ENCODE results near the gene VGF. TPM values are rescaled to one million over a fixed set of nuclear protein-coding genes. Genes with fewer than 3 reads are reported as not detected.

Gene VGF
- polyA plus RNA-seq, 1 experiment: 0.16 TPM

DNA sequence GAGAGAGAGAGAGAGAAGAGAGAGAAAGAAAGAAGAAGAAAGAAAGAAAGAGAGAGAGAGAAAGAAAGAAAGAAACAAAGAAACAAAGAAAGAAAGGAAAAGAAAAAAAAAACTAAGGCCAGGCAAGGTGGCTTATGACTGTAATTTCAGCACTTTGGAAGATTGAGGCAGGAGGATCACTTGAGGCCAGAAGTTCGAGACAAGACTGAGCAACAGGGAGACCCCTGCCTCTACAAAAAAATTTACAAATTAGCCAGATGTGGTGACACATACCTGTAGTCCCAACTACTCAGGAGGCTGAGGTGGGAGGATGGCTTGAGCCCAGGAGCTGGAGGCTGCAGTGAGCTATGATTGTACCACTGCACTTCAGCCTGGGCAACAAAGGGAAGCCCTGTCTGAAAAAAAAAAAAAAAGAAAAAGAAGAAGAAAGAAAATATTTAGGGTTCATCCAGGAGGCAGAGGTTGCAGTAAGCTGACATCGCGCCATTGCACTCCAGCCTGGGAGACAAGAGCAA lies 35.7 kb downstream of the VGF start:
- TF ChIP-seq CTCF (IDR thresholded peaks at IDR 0.05; ENCODE audit: low read depth, low read length): no peak
- peak overlapping the region; percentile 31 for H3K4me3 ChIP-seq (ENCODE audit: low read depth, low read length)

GRCh38 chr7:101128040-101128834 lies 37.1 kb downstream of the VGF start:
- H3K4me3 ChIP-seq (ENCODE audit: low read depth, low read length): peak overlapping the region; percentile 91
- ChIA-PET CTCF (interaction anchor here (0.7 to 1.4 kb wide), 4 partner anchors 10 to 234 kb away, joined by 3 to 4 read pairs (median 3); no protein-coding TSS in a partner anchor), POLR2A (interaction anchor here (1.9 to 2.4 kb wide), 3 partner anchors 11 to 43 kb away, joined by 5 to 18 read pairs (median 7); partner anchors contain the start of genes TRIM56 and VGF)
- no peak for TF ChIP-seq CTCF (IDR thresholded peaks at IDR 0.05; ENCODE audit: low read depth, low read length)
- H3K27me3 ChIP-seq (ENCODE audit: control insufficient read depth, insufficient read depth, low read length): no peaks in the 10 kb centered on the region
- peak overlapping the region; percentile 57 for H3K27ac ChIP-seq (ENCODE audit: low read depth, low read length)
- H3K9me3 ChIP-seq (ENCODE audit: control insufficient read depth, insufficient read depth, low read length): peaks cover 8% of the 10 kb centered on the region
- no peak for DNase-seq (ENCODE audit: low read depth, low spot score)

More for the DNA sequence above, 35.7 kb downstream of the VGF start:
- ChIA-PET POLR2A (interaction anchor here (1.4 kb wide), 1 partner anchor 12 kb away, joined by 4 read pairs; no protein-coding TSS in a partner anchor), CTCF (interaction anchor here (0.6 to 1.4 kb wide), 2 partner anchors 14 to 15 kb away, joined by 3 to 6 read pairs; no protein-coding TSS in a partner anchor)
- H3K9me3 ChIP-seq (ENCODE audit: control insufficient read depth, insufficient read depth, low read length): peaks cover 8% of the 10 kb centered on the region
- H3K27ac ChIP-seq (ENCODE audit: low read depth, low read length): no peak overlapping the region
- no peaks in the 10 kb centered on the region for H3K27me3 ChIP-seq (ENCODE audit: control insufficient read depth, insufficient read depth, low read length)
- DNase-seq (ENCODE audit: low read depth, low spot score): no peak

- H3K27me3 ChIP-seq (ENCODE audit: control insufficient read depth, insufficient read depth, low read length): no peaks in the 10 kb centered on the region
- peak overlapping the region; percentile 68 for H3K27ac ChIP-seq (ENCODE audit: low read depth, low read length)
- H3K4me3 ChIP-seq (ENCODE audit: low read depth, low read length): peak overlapping the region; percentile 91
- POLR2A ChIA-PET: interaction anchor here (0.6 to 2.4 kb wide), 13 partner anchors 9 to 543 kb away, joined by 3 to 23 read pairs (median 4); partner anchors contain the start of genes TRIM56, VGF and ZNHIT1
- CTCF ChIA-PET: interaction anchor here (0.7 to 1.9 kb wide), 5 partner anchors 10 to 233 kb away, joined by 3 to 12 read pairs (median 4); no protein-coding TSS in a partner anchor
- no peak for TF ChIP-seq CTCF (IDR thresholded peaks at IDR 0.05; ENCODE audit: low read depth, low read length)
- no peak for DNase-seq (ENCODE audit: low read depth, low spot score)
- H3K9me3 ChIP-seq (ENCODE audit: control insufficient read depth, insufficient read depth, low read length): peaks cover 8% of the 10 kb centered on the region
Observed at GRCh38 chr7:101127460-101128039, 37.8 kb downstream of the VGF start.

DNA sequence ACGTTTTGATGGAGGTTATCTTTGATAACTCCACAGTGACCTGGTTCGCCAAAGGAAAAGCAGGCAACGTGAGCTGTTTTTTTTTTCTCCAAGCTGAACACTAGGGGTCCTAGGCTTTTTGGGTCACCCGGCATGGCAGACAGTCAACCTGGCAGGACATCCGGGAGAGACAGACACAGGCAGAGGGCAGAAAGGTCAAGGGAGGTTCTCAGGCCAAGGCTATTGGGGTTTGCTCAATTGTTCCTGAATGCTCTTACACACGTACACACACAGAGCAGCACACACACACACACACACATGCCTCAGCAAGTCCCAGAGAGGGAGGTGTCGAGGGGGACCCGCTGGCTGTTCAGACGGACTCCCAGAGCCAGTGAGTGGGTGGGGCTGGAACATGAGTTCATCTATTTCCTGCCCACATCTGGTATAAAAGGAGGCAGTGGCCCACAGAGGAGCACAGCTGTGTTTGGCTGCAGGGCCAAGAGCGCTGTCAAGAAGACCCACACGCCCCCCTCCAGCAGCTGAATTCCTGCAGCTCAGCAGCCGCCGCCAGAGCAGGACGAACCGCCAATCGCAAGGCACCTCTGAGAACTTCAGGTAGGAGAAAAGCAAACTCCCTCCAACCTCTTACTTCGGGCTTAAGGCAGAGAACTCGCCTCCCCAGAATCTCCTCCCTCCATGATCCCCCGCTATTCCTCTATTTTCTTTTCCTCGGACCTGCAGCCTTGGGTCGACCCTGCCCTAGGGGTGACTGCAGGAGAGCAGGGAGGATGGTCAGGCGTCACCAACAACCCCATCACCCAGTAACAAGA lies 38.5 kb downstream of the VGF start, which contains the start of gene SERPINE1:
Gene SERPINE1, plus strand, starts transcription at position 454 of the 809 bp plus-strand sequence. CDS start 1,290 bp downstream, outside the sequence.
- peak within 1 kb of the TSS; percentile 89 for H3K27ac ChIP-seq (ENCODE audit: low read depth, low read length)
- H3K4me3 ChIP-seq (ENCODE audit: low read depth, low read length): peak within 1 kb of the TSS; percentile 91
- ChIA-PET CTCF (interaction anchor here (0.7 to 2.1 kb wide), 6 partner anchors 11 to 66 kb away, joined by 3 to 12 read pairs (median 6); no protein-coding TSS in a partner anchor), POLR2A (interaction anchor here (0.6 to 2.4 kb wide), 16 partner anchors 9 to 542 kb away, joined by 3 to 23 read pairs (median 4); partner anchors contain the start of genes TRIM56, VGF and ZNHIT1)
- peak; percentile 99 for DNase-seq (ENCODE audit: low read depth, low spot score)
- no peaks in the 10 kb centered on the region for H3K27me3 ChIP-seq (ENCODE audit: control insufficient read depth, insufficient read depth, low read length)
- H3K9me3 ChIP-seq (ENCODE audit: control insufficient read depth, insufficient read depth, low read length): peaks cover 8% of the 10 kb centered on the region
- TF ChIP-seq CTCF (IDR thresholded peaks at IDR 0.05; ENCODE audit: low read depth, low read length): peak; percentile 49

Measured in AG04450 (cell line).